ENCODE measurements around the gene CLDN11.

The CLDN11 gene

GRCh38 chr3:170470063-170471016 is 51.7 kb downstream of the CLDN11 start:
- DNase-seq (ENCODE audit: low spot score) = peak; percentile 56

GRCh38 chr3:170471149-170471548 is 52.5 kb downstream of the CLDN11 start:
- no peak for DNase-seq (ENCODE audit: low spot score)

GRCh38 chr3:170473358-170473757 is 54.7 kb downstream of the CLDN11 start:
- no peak for DNase-seq (ENCODE audit: low spot score)

GRCh38 chr3:170475092-170475685 is 56.5 kb downstream of the CLDN11 start:
- no peak for DNase-seq (ENCODE audit: low spot score)

GRCh38 chr3:170476291-170476690 is 57.6 kb downstream of the CLDN11 start:
- DNase-seq (ENCODE audit: low spot score) = no peak

GRCh38 chr3:170477395-170477794 is 58.7 kb downstream of the CLDN11 start:
- DNase-seq (ENCODE audit: low spot score) = no peak

- DNase-seq (ENCODE audit: low spot score) = no peak
Observed at GRCh38 chr3:170480111-170480510, 61.4 kb downstream of the CLDN11 start.

GRCh38 chr3:170482199-170482598 is 63.5 kb downstream of the CLDN11 start:
- DNase-seq (ENCODE audit: low spot score) = no peak

- DNase-seq (ENCODE audit: low spot score) = peak; percentile 35
Observed at GRCh38 chr3:170483485-170484262, 65.0 kb downstream of the CLDN11 start.

Data from AG20443 (cell line).